GM12878 (cell line): Measurements from ENCODE around the gene UFSP2. TPM values are rescaled to one million over a fixed set of nuclear protein-coding genes. Genes with fewer than 3 reads are reported as not detected.

Experiments
- ATAC-seq: fragments of 200-7000 bp; cut with Tn5 transposase; 3 replicates; pipeline ENCODE4 v1.9.1; 2020; ENCODE audit warnings: mild to moderate bottlenecking, moderate library complexity
- BruUV-seq: library from RNA; stranded (reverse); fragments of 400-500 nt; replicated peaks from 2 replicates; lab custom pipeline; 2021; lab: Mats Ljungman, UMichigan
- CTCF ChIA-PET: fragments of 300-600 bp; sonication (Branson Sonifier 250); formaldehyde crosslinking; extraction: SDS; loops from one replicate; lab custom pipeline; 2021; ENCODE audit warnings: inconsistent platforms; lab: Yijun Ruan, JAX
- POLR2A ChIA-PET: fragments of 350-600 bp; formaldehyde crosslinking; extraction: SDS; loops from one replicate; lab custom pipeline; 2021; ENCODE audit warnings: inconsistent platforms; lab: Charles Lee
- RAD21 ChIA-PET: fragments of 300-600 bp; sonication (Branson Sonifier 250); formaldehyde crosslinking; loops from one replicate; lab custom pipeline; 2023; ENCODE audit warnings: antibody characterized with exemption; ENCODE audit not compliant: unreplicated experiment; lab: Charles Lee
- SMC1A ChIA-PET: fragments of 300-600 bp; sonication (Branson Sonifier 250); formaldehyde crosslinking; loops from one replicate; lab custom pipeline; 2023; ENCODE audit not compliant: unreplicated experiment, uncharacterized antibody; lab: Charles Lee
- DNase-seq: peaks from one replicate; pipeline ENCODE4 v3.0.0-alpha.2; 2011; ENCODE audit warnings: low read depth, low spot score
- FAIRE-seq: peaks from 3 replicates; lab custom pipeline; 2011; peaks lifted over from hg19 to GRCh38; lab: Jason Lieb, UNC
- H2AFZ ChIP-seq: 2 replicates; pipeline ENCODE4 v1.6.0; 2011; ENCODE audit warnings: low read depth, low read length, control low read depth; ENCODE audit not compliant: control insufficient read depth
- H3K27ac ChIP-seq: 2 replicates; pipeline ENCODE4 v1.5.1; 2011; ENCODE audit warnings: control low read depth; ENCODE audit not compliant: control insufficient read depth, insufficient read depth
- H3K27me3 ChIP-seq, 2 experiments: replicated peaks in 1 of 2; 2 replicates each; pipeline versions ENCODE4 v1.6.0 to v1.6.1; 2011; ENCODE audit warnings: low read length in 1 of 2; ENCODE audit not compliant: control insufficient read depth in 2 of 2, insufficient read depth in 2 of 2
- H3K36me3 ChIP-seq, 2 experiments: 2 replicates each; pipeline ENCODE4 v1.5.1; 2011; ENCODE audit warnings: low read length in 1 of 2; ENCODE audit not compliant: control insufficient read depth in 2 of 2, insufficient read depth in 2 of 2
- H3K4me1 ChIP-seq: 2 replicates; pipeline ENCODE4 v1.6.1; 2011; ENCODE audit warnings: mild to moderate bottlenecking, low read length, moderate library complexity, mixed read lengths; ENCODE audit not compliant: control insufficient read depth, insufficient read depth
- H3K4me2 ChIP-seq: 2 replicates; pipeline ENCODE4 v1.6.0; 2011; ENCODE audit warnings: control low read depth; ENCODE audit not compliant: control insufficient read depth, insufficient read depth
- H3K4me3 ChIP-seq: fragments of 200-600 bp; sonication (generic); 2 replicates; pipeline ENCODE4 v1.5.1; 2016
- H3K79me2 ChIP-seq: 2 replicates; pipeline ENCODE4 v1.6.0; 2011; ENCODE audit warnings: low read length; ENCODE audit not compliant: control insufficient read depth, insufficient read depth
- H3K9ac ChIP-seq: 2 replicates; pipeline ENCODE4 v1.8.0; 2011; ENCODE audit warnings: low read length, control low read depth, mixed read lengths; ENCODE audit not compliant: control insufficient read depth, insufficient read depth
- H3K9me3 ChIP-seq: replicated peaks from 3 replicates; pipeline ENCODE4 v1.5.1; 2011; ENCODE audit warnings: mild to moderate bottlenecking, low read length; ENCODE audit not compliant: control insufficient read depth, insufficient read depth
- H4K20me1 ChIP-seq: 2 replicates; pipeline ENCODE4 v1.6.0; 2011; ENCODE audit not compliant: control insufficient read depth, insufficient read depth
- BACH1 ChIP-seq: fragments of 450-650 bp; IDR thresholded peaks from 2 replicates; pipeline ENCODE4 v1.6.1; 2017; ENCODE audit warnings: mild to moderate bottlenecking, borderline replicate concordance
- BCL11A ChIP-seq: IDR thresholded peaks from 2 replicates; pipeline ENCODE4 v1.6.1; 2011; ENCODE audit warnings: low read depth, low read length
- BCL3 ChIP-seq: IDR thresholded peaks from 2 replicates; pipeline ENCODE4 v1.6.1; 2011; ENCODE audit warnings: borderline replicate concordance, low read depth, mild to moderate bottlenecking, moderate library complexity, low read length; ENCODE audit not compliant: insufficient read depth, poor library complexity, severe bottlenecking
- CHD1 ChIP-seq: IDR thresholded peaks from 2 replicates; pipeline ENCODE4 v1.6.1; 2012; ENCODE audit warnings: low read depth, low read length, improper control_type of control experiment
- CREM ChIP-seq: IDR thresholded peaks from 2 replicates; pipeline ENCODE4 v1.6.1; 2014; ENCODE audit warnings: antibody characterized with exemption, low read depth
- EP300 ChIP-seq, 2 experiments: fragments of 150-350 bp in 1 of 2; IDR thresholded peaks; 2 replicates each; pipeline ENCODE4 v1.6.1; 2011 to 2012; ENCODE audit warnings: low read depth in 2 of 2, low read length in 2 of 2, borderline replicate concordance in 1 of 2, improper control_type of control experiment in 1 of 2, inconsistent platforms in 1 of 2; ENCODE audit not compliant: control insufficient read depth in 1 of 2
- HCFC1 ChIP-seq: fragments of 150-350 bp; IDR thresholded peaks from 2 replicates; pipeline ENCODE4 v1.6.1; 2014; ENCODE audit warnings: low read length
- HDGF ChIP-seq: fragments of 450-650 bp; IDR thresholded peaks from 2 replicates; pipeline ENCODE4 v1.6.1; 2016; ENCODE audit warnings: antibody characterized with exemption
- IKZF1 ChIP-seq: fragments of 450-650 bp; conservative IDR thresholded peaks from 2 replicates; pipeline ENCODE4 v1.6.1; 2017; ENCODE audit warnings: antibody characterized with exemption, mild to moderate bottlenecking
- IRF5 ChIP-seq: fragments of 450-650 bp; IDR thresholded peaks from 2 replicates; pipeline ENCODE4 v1.6.1; 2017; ENCODE audit warnings: borderline replicate concordance
- MYC ChIP-seq: IDR thresholded peaks from 2 replicates; pipeline ENCODE4 v1.6.1; 2011; ENCODE audit warnings: mild to moderate bottlenecking, low read length, moderate library complexity, inconsistent platforms; ENCODE audit not compliant: insufficient read depth, insufficient replicate concordance, insufficient read length, severe bottlenecking
- NBN ChIP-seq: fragments of 450-650 bp; IDR thresholded peaks from 2 replicates; pipeline ENCODE4 v1.6.1; 2016
- NRF1 ChIP-seq: conservative IDR thresholded peaks from 2 replicates; pipeline ENCODE4 v1.6.1; 2011; ENCODE audit warnings: mild to moderate bottlenecking, low read depth, low read length, improper control_type of control experiment
- PML ChIP-seq: IDR thresholded peaks from 2 replicates; pipeline ENCODE4 v1.6.1; 2012; ENCODE audit warnings: low read length, inconsistent platforms
- PRDM15 ChIP-seq: fragments of 450-650 bp; formaldehyde crosslinking; IDR thresholded peaks from 2 replicates; pipeline ENCODE4 v1.4.0; 2020; ENCODE audit warnings: mild to moderate bottlenecking, moderate library complexity
- RAD51 ChIP-seq: fragments of 450-650 bp; IDR thresholded peaks from 2 replicates; pipeline ENCODE4 v1.6.1; 2016; ENCODE audit warnings: moderate library complexity, mild to moderate bottlenecking, inconsistent platforms
- SMARCA5 ChIP-seq: fragments of 450-650 bp; IDR thresholded peaks from 2 replicates; pipeline ENCODE4 v1.6.1; 2017; ENCODE audit warnings: mild to moderate bottlenecking
- SP1 ChIP-seq: IDR thresholded peaks from one replicate; pipeline ENCODE4 v1.6.1; 2011; ENCODE audit warnings: low read depth, low read length
- TARDBP ChIP-seq: IDR thresholded peaks from 2 replicates; pipeline ENCODE4 v1.6.1; 2016; ENCODE audit warnings: borderline replicate concordance
- ZZZ3 ChIP-seq: IDR thresholded peaks from 2 replicates; pipeline ENCODE4 v1.6.1; 2011; ENCODE audit warnings: low read depth; ENCODE audit not compliant: control insufficient read depth, insufficient read length
- WGBS: methylation state at CpG from one replicate; pipeline ENCODE4 v1.1.6; 2016; ENCODE audit warnings: low lambda C conversion rate; ENCODE audit not compliant: insufficient replicate concordance, insufficient coverage; ENCODE audit errors: missing lambda C conversion rate; 5-methylcytosine and 5-hydroxymethylcytosine counted together
- in situ Hi-C: fragments of 300-500 bp; cut with MboI; formaldehyde crosslinking; loops from 9 replicates; pipeline ENCODE4 v1.14.3; 2018; ENCODE audit warnings: mixed read lengths
- intact Hi-C: fragments of 100-400 bp; cut with micrococcal nuclease; formaldehyde crosslinking; loops from one replicate; pipeline ENCODE4 v1.14.2; 2022; ENCODE audit not compliant: unreplicated experiment
- polyA plus RNA-seq, 11 experiments: library from polyadenylated mRNA; depleted of rRNA in 4 of 11; unstranded in 6 of 11; stranded (reverse) in 5 of 11; fragments of >200 nt; fragmentation: Nextera tagmentation in 4 of 11; fragmentation: Illumina TruSeq in 1 of 11; extraction: Ambion mirVana in 4 of 11; extraction: Trizol in 1 of 11; gene quantifications; 1 replicate in 1 of 11; 2 replicates in 10 of 11; pipeline versions ENCODE4 v1.2.1 to v1.2.3, GENCODE V29; 2011 to 2016; ENCODE audit warnings: inconsistent platforms in 2 of 11, missing spikeins in 2 of 11, low read depth in 1 of 11
- total RNA-seq, 4 experiments: library from RNA; depleted of rRNA in 3 of 4; stranded (reverse); fragments of >200 nt in 3 of 4; fragmentation: Illumina TruSeq in 1 of 4; extraction: Trizol in 1 of 4; gene quantifications; 2 replicates each; pipeline versions ENCODE4 v1.2.1 to v1.2.3, GENCODE V29; 2013 to 2021

Gene UFSP2
- total and polyA plus RNA-seq, 10 of the 15 experiments (the other 5 are each of a cell fraction or from before 2014, with no cell fraction given) = 25.4 to 53.1 (median 37.7) TPM

GRCh38 chr4:185473247-185473646 lies 47.5 kb upstream of the UFSP2 start:
- BruUV-seq = no TSS peak
- 94% methylated on average over 8 of the region's 8 CpGs for WGBS
- SMC1A ChIA-PET = interaction anchor here (1.0 to 1.6 kb wide), 5 partner anchors 49 to 207 kb away, joined by 3 to 11 read pairs (median 3); no protein-coding TSS in a partner anchor

More at GRCh38 chr4:185473247-185473646, 47.5 kb upstream of the UFSP2 start:
- DNase-seq (no peak), FAIRE-seq (no peak)
- H3K27ac ChIP-seq = no peak overlapping the region
- H3K4me2 ChIP-seq = no peak overlapping the region
- H4K20me1 ChIP-seq = no peaks in the 10 kb centered on the region
- no peak overlapping the region for H2AFZ ChIP-seq
- H3K4me1 ChIP-seq = peaks cover 16% of the 10 kb centered on the region
- in situ Hi-C loops (no loop called here), intact Hi-C loops (loop anchor here (10.0 kb wide), 1 partner anchor 552 kb away; no protein-coding TSS in a partner anchor)
- CTCF ChIA-PET = interaction anchor here (1.0 to 3.9 kb wide), 5 partner anchors 9 to 128 kb away, joined by 3 to 27 read pairs (median 3); no protein-coding TSS in a partner anchor
- no peak overlapping the region for H3K4me3 ChIP-seq
- no peak for TF ChIP-seq RAD51
- no peak for TF ChIP-seq IKZF1
- TF ChIP-seq PRDM15 = no peak
- TF ChIP-seq CHD1 = no peak
- TF ChIP-seq CREM = no peak
- no peak for TF ChIP-seq SMARCA5
- no peak for TF ChIP-seq EP300 (IDR thresholded peaks at IDR 0.05; ENCODE audit: borderline replicate concordance in 1 of 2, control insufficient read depth in 1 of 2, low read depth in 2 of 2, low read length in 2 of 2)
- no peak for TF ChIP-seq HDGF
- no peak for TF ChIP-seq PML
- no peak for TF ChIP-seq BCL11A
- TF ChIP-seq IRF5 = no peak
- no peak for TF ChIP-seq TARDBP
- no peak for TF ChIP-seq NBN
- TF ChIP-seq MYC = no peak
- no peak for TF ChIP-seq ZZZ3
- no peak for TF ChIP-seq BCL3
- no peak for TF ChIP-seq SP1
- no peak for TF ChIP-seq BACH1
- no peak for TF ChIP-seq NRF1
- TF ChIP-seq HCFC1 = no peak
- TF ChIP-seq, all 136 proteins: peak for 0
- POLR2A ChIA-PET = interaction anchor here (0.6 to 0.8 kb wide), 2 partner anchors 48 to 288 kb away, joined by 3 to 5 read pairs; partner anchors contain the start of gene UFSP2
- Histone ChIP-seq H3K36me3 (no peaks in the 10 kb centered on the region), H3K27me3 (peaks cover 0 to 2% of the 10 kb centered on the region in 2 experiments; a peak in 1 of 4 replicates), H3K9ac (no peak overlapping the region), H3K9me3 (no peaks in the 10 kb centered on the region; the same call in 2 of the 3 replicates), H3K79me2 (no peaks in the 10 kb centered on the region; the same call in none of the 2 replicates)
- RAD21 ChIA-PET = interaction anchor here (0.8 to 1.5 kb wide), 3 partner anchors 49 to 128 kb away, joined by 3 to 7 read pairs (median 3); no protein-coding TSS in a partner anchor
- no peak for ATAC-seq
